ENCODE measurements around the gene SPAG9. TPM values are rescaled to one million over a fixed set of nuclear protein-coding genes. Genes with fewer than 3 reads are reported as not detected.

SPAG9 gene
- total RNA-seq, 1 experiment from 2014 or later = 158 TPM

- in situ Hi-C loops (cut with HindIII; ENCODE audit: low sequenced_read_pairs) = no loop called here
- DNase-seq (ENCODE audit: low spot score) = no peak
Measured at GRCh38 chr17:51012538-51012937, 108.1 kb downstream of the SPAG9 start.

- DNase-seq (ENCODE audit: low spot score) = no peak
- in situ Hi-C loops (cut with HindIII; ENCODE audit: low sequenced_read_pairs) = no loop called here
Measured at GRCh38 chr17:51010173-51010675, 110.4 kb downstream of the SPAG9 start.

GRCh38 chr17:51006601-51007000, 114.1 kb downstream of the SPAG9 start:
- DNase-seq (ENCODE audit: low spot score) = no peak
- in situ Hi-C loops (cut with HindIII; ENCODE audit: low sequenced_read_pairs) = no loop called here

- in situ Hi-C loops (cut with HindIII; ENCODE audit: low sequenced_read_pairs) = no loop called here
Measured at GRCh38 chr17:51005768-51006167, 114.9 kb downstream of the SPAG9 start.

GRCh38 chr17:51004249-51004648, 116.4 kb downstream of the SPAG9 start:
- in situ Hi-C loops (cut with HindIII; ENCODE audit: low sequenced_read_pairs) = no loop called here
- no peak for DNase-seq (ENCODE audit: low spot score)

More at GRCh38 chr17:51005768-51006167, 114.9 kb downstream of the SPAG9 start:
- DNase-seq (ENCODE audit: low spot score) = no peak

- in situ Hi-C loops (cut with HindIII; ENCODE audit: low sequenced_read_pairs) = no loop called here
Measured at GRCh38 chr17:51000835-51001638, 119.6 kb downstream of the SPAG9 start.

GRCh38 chr17:50995668-50996067, 125.0 kb downstream of the SPAG9 start:
- DNase-seq (ENCODE audit: low spot score) = no peak
- in situ Hi-C loops (cut with HindIII; ENCODE audit: low sequenced_read_pairs) = no loop called here

More at GRCh38 chr17:51000835-51001638, 119.6 kb downstream of the SPAG9 start:
- DNase-seq (ENCODE audit: low spot score) = peak; percentile 82

GRCh38 chr17:50993544-50993943, 127.1 kb downstream of the SPAG9 start:
- peak; percentile 50 for DNase-seq (ENCODE audit: low spot score)
- in situ Hi-C loops (cut with HindIII; ENCODE audit: low sequenced_read_pairs) = no loop called here

- DNase-seq (ENCODE audit: low spot score) = no peak
- in situ Hi-C loops (cut with HindIII; ENCODE audit: low sequenced_read_pairs) = no loop called here
Measured at GRCh38 chr17:50989149-50989548, 131.5 kb downstream of the SPAG9 start.

- in situ Hi-C loops (cut with HindIII; ENCODE audit: low sequenced_read_pairs) = no loop called here
- no peak for DNase-seq (ENCODE audit: low spot score)
Measured at GRCh38 chr17:50988427-50988826, 132.2 kb downstream of the SPAG9 start.

GRCh38 chr17:50986989-50987660, 133.5 kb downstream of the SPAG9 start:
- in situ Hi-C loops (cut with HindIII; ENCODE audit: low sequenced_read_pairs) = no loop called here
- no peak for DNase-seq (ENCODE audit: low spot score)

GRCh38 chr17:50981279-50981678, 139.4 kb downstream of the SPAG9 start:
- DNase-seq (ENCODE audit: low spot score) = no peak
- in situ Hi-C loops (cut with HindIII; ENCODE audit: low sequenced_read_pairs) = no loop called here

- in situ Hi-C loops (cut with HindIII; ENCODE audit: low sequenced_read_pairs) = no loop called here
- no peak for DNase-seq (ENCODE audit: low spot score)
Measured at GRCh38 chr17:50979524-50979927, 141.1 kb downstream of the SPAG9 start.

GRCh38 chr17:50977487-50978159, 143.0 kb downstream of the SPAG9 start:
- in situ Hi-C loops (cut with HindIII; ENCODE audit: low sequenced_read_pairs) = no loop called here
- DNase-seq (ENCODE audit: low spot score) = no peak

GRCh38 chr17:50976951-50977472, 143.7 kb downstream of the SPAG9 start:
- DNase-seq (ENCODE audit: low spot score) = no peak
- in situ Hi-C loops (cut with HindIII; ENCODE audit: low sequenced_read_pairs) = no loop called here

GRCh38 chr17:50973557-50974494, 146.8 kb downstream of the SPAG9 start:
- no peak for DNase-seq (ENCODE audit: low spot score)
- in situ Hi-C loops (cut with HindIII; ENCODE audit: low sequenced_read_pairs) = no loop called here

GRCh38 chr17:50972577-50972976, 148.1 kb downstream of the SPAG9 start:
- in situ Hi-C loops (cut with HindIII; ENCODE audit: low sequenced_read_pairs) = no loop called here
- DNase-seq (ENCODE audit: low spot score) = no peak

- in situ Hi-C loops (cut with HindIII; ENCODE audit: low sequenced_read_pairs) = loop anchor here (10.0 kb wide), 1 partner anchor 183 kb away; no protein-coding TSS in a partner anchor
- no peak for DNase-seq (ENCODE audit: low spot score)
Measured at GRCh38 chr17:50967795-50968194, 152.9 kb downstream of the SPAG9 start.
